GM19099 (cell line): Measurements from ENCODE around the gene CAMK1D.

Source experiments
- POLR2A ChIP-seq: IDR thresholded peaks from 3 replicates; pipeline ENCODE4 v1.6.1; 2011; ENCODE audit warnings: low read depth; ENCODE audit not compliant: insufficient read length; ENCODE audit errors: extremely low read depth

CAMK1D gene

DNA sequence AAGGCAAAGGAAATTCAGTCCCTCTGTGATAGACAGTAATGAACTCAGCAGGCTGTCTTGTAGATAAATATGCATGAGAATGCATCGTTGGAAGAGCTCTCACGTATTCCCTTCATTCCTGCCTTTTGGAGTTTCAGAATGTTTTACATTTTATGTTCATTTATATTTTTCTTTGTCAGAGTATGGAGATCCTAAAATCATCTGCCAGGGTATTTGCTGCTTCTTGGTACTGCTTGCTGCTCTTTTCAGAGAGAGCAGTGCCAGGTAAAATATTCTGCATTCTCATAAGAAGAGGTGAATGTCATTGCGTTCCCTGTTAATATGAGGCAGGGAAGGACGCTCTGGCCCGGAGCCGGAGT lies 362.0 kb downstream of the CAMK1D start:
- no peak for TF ChIP-seq POLR2A

DNA sequence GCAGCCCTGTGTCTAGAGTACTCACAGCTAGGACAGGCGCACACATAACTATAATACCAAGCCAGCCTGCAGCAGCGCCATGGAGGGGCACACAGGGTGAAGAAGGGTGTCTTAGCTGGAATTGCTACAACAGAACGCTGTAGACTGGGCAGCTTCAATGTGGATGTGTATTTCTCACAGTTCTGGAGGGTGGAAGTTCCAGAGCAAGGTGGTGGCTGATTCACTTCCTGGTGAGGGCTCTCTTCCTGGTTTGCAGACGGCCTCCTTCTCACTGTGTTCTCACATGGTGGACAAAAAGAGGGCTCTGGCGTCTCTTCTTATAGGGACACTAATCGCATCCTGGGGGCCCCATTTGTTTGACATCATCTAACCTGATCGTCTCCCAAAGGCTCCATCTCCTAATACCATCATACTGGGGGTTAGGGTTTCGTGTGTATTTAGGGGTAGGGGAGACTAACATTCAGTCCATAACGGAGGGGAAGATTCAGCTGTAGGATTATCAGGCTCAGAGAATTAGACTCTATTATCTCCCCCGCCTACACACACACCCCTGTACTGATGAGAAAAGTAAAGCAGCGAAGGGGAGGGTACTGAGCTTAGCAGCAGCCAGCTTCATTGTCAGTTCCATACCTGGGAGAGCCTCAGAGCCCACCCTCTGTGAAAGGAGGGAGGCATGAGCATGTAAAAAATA lies 363.1 kb downstream of the CAMK1D start:
- TF ChIP-seq POLR2A: no peak

DNA sequence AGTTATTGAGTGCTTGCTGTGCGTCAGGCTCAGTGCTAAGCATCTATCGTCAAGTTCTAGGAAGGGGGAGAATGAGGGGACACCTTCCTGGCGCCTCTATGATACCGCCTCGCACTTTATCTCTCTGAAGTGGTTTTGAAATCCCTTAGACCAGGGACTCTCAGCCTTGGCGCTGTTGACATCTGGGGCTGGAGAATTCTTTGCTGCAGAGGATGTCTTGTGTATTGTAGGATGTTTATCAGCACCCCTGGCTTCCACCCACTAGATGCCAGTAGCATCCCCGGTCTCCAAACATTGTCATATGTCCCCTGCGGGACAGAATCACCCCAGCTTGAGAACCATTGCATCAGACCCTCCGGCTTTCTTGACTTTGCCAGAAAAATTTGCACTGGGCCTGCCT lies 366.7 kb downstream of the CAMK1D start:
- no peak for TF ChIP-seq POLR2A

DNA sequence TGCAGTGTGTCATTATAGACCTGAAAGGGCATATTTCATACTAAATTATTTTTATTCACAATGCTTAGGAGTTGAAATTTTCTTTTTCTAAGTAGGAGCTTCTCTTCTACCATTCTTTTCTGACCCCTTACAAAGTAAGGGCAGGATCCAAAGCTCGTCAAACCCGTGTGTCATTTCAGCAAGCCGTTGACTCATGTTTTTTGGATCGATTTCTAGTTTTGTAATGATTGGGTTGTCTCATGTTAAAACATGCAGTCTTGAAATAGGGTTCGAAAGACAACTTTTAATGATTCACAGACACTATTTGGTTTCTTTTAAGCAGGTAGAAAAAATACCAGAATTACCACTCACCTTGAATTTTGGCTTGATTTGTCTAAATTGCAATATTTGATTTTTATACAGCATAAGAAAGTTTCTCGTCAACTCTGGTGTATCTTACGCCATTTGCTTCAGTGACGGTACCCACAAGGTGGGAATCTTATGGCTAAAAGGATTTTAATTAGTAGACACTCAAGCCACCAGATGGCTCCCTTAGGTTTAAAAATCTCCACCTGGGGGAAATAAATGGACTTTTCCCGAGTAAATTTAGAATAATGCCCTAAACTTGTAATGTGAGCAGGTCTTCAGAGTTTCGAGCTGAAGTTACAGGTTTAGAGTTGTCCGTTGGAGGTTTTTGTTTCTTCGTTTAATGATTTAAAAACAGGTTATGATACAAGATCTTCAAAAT lies 368.8 kb downstream of the CAMK1D start:
- no peak for TF ChIP-seq POLR2A

DNA sequence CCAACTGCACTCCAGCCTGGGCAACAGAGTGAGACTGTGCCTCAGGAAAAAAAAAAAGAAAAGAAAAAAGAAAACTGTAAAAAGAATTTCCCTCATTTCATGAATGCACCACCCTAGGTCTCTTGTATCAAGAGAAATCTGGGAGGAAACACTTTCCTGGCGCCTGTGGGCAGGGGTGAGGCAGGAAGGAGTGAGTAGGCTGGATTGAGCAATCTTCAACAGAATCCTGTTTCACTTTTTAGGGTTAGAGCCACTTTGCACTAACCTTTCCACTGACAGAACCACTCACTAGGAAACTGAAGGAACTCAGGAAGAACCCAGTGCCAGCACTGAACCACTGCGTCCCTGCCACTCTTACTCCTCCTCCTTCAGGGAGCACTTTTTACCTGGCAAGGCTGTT lies 370.0 kb downstream of the CAMK1D start:
- no peak for TF ChIP-seq POLR2A

DNA sequence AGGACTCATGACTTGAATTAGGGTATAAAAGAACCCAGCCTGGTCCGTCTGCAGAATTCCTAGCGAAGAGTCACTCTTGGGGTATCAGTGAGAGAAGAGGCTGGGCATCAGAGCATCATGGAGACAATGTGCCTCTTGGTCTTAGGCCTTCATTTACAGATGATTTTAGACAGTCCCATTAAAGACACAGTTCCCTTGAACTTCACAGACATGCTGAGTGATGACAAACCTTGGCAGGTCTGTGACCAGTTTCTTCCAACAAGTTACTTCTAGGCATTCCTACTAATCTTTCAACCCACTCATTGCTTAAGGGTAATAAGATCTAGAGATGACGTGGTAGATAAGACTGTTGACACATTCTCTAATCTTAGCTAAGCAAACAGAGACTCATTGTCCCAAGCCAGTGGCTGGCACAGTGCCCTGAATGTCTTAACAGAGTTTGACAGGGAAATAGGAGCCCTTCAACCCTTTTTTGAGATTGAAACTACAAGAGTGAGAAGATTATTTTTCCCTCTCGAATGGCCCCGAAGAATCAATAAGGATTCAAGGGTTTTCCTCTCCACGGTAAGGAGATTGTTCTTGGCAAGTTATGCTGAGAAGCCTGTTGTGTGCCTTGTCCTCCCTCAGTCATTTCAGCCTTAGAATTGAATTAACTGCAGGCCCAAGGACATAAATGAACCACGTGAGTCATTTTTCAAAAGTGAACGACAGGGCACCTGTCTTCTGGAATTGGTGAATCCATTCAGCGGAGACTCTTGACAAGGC lies 371.1 kb downstream of the CAMK1D start:
- TF ChIP-seq POLR2A: no peak

DNA sequence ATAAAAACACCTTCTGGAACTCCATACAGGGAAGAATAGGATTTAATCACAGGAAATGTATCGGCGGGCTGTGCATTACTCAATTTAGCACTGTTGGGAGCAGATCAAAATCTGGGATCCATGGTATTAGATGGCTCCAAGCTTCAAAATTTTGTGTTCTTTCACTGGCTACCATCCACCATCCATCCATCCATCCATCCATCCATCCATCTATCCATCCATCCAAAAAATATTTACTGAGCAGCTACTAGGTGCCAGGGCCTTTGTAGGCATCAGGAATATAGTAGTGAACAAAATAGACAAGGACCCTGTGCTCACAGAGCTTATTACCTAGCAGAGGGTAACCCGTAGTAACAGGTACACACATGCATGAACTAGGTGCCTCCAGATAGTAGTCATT lies 372.0 kb downstream of the CAMK1D start:
- no peak for TF ChIP-seq POLR2A

DNA sequence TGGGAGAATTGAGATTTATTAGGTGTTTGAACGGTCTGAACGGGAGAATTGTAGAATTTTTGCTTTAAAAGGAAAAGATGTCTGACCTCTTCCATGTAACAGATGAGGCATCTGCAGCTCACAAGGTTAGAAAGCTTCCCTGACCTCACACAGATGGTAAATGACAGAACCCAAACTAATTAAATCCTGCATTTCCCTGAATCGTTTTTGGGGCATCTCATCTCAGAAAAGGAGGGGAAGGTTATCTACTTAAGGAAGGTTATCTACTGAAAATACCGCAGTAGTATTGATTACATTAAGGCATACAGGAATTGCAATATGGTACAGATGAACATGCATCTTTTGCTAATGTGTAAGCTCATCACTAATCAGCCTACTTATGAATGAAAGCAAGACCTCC lies 373.9 kb downstream of the CAMK1D start:
- TF ChIP-seq POLR2A: no peak

DNA sequence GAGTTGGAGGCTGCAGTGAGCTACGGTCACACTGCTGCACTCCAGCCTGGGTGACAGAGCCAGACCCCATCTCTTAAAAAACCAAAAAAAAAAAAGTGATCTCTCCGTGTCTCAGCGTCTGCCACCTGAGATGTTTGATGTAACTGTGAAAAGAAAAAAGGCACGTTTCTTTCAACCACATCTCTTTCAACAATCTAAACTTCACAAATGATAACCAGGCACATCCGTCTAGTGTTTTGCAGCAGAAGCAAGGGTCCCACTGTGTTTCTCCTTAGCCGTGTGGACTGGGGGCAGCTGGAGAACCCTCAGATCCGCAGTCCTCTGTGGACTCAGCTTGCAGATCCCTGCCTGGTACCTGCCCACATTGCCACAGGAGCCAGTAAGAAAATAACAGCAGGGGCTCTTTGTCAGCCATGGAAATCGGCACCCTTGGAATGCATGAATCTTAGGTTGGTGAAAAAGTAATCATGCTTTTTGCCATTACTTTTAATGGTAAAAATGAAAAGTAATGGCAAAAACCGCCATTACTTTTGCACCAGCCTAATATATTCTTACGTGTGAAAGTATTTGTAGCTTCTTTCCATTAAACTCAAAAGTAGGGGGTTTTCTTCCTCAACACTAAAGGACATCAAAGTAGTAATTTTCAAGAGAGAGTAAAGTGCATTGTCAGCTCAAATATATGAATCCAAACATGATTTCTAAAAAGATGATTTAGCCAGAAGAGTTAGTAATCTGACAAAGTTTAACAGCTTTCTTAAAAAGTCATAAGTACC lies 375.6 kb downstream of the CAMK1D start:
- TF ChIP-seq POLR2A: no peak

DNA sequence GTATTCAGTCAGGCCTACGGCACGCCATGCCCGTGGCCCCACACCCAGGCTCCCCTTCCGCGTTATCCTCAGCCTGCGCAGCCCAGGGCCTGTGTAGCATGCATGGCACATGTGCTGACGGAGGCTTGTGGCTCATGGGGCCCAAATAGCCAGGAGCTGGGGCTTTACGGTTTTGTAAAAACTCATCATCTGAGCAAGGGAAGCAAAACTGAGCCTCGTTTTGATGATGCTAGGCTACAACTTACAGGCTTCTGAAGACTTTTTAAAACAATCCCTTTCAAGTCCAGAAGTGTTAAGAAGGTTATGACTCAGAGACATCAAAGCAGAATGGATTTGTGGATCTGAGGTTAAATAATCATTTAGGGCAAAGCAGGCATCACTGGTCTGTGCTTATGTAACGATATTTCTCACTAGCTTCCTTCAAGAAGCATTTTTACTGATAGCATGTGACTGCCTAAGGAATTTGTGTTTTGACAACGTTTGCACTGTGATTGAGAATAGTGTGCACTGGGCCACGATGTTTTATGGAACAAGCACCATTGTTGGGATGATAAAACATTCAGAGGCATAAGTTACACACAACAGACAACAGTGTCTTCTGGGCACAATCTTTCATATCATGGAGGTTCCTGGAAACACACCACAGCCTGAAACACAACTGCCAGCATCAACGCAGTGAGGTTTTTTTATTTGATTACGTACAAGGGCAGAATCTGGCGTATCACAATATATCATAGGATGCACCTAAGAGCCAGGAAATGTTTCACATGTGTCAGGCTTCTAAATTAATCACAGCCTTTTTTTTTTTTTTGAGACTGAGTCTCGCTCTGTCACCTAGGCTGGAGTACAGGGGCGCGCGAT lies 377.9 kb downstream of the CAMK1D start:
- TF ChIP-seq POLR2A: no peak

DNA sequence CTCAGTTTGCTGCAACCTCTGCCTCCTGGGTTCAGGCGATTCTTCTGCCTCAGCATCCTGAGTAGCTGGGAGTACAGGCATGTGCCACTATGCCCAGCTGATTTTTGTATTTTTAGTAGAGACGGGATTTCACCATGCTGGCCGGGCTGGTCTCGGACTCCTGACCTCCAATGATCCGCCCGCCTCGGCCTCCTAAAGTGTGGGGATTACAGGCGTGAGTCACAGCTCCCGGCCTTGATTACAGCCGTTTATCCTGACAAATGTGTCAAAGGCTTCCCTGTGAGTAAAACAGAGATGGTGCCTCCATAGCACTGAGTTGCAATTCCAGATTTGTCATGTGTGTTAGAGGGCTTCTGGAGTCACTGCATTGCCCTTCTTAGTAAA lies 378.5 kb downstream of the CAMK1D start:
- TF ChIP-seq POLR2A: no peak

DNA sequence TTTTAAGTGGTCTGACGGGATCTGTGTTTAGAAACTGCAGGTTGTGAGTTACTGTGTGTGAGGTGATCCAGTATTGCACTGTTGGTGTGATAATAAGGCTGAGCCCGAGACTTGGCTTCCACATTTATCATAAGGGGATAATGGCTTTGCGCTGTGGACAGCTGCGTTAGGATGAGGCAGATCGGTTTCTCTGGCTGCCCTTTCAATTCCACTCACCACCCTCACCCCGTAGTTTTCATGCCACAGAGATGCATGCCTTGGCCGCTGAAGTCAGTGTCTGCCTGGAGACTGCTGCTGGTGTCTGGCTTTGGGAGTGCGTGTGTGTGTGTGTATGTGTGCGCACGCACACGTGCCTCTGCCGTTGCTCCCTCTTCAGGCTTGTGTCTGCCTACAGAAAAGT lies 379.1 kb downstream of the CAMK1D start:
- TF ChIP-seq POLR2A: no peak

DNA sequence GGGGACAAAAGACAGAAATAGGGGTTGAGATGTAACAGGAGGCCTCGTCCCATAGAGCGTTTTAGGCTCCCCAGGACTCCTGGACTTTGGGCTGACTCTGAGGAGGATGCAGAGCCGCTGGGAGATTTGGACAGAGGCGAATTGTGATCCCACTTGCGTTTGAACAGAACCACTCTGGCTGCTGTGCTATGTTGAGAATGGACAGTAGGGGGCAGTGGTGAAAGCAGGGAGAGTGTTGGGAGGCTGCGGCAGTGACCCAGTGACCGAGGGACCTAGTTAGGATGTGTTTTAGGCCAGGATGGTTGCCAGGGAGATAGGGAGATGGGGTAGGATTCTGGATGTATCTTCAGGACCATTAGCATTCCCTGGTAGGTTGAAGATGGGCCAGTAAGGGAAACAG lies 380.5 kb downstream of the CAMK1D start:
- no peak for TF ChIP-seq POLR2A

DNA sequence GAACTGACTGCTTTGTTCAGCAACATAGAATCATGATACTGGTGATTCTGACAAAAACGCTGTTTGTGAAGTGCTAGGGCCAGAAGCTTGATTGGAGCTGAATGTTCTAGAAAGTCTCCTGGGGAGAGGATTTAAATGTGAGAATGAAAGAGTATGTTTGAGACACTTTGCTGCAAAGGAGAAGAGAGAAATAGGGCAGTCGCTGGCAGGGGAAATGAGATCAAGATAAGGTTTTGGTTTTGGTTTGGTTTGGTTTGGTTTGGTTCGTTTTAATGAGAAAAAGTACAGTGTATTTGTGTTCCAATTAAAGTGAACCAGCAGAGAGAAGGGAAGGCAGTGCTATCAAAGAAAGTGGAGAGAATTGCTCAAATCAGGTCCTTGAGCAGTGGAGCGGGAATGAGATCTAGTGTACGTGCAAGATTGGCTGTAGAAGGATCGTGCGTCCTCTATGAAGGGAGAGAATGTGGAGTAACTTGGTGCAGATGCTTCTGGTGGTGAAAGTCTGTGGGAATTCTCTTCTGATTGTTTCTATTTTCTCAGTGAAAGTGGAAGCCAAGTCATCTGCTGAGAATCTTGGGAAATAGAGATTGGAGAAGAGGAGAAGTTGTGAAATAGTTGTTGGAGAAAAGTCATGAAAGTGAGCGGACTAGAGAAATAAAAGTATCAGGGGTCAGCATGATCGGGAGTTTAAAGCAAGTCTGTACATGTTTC lies 381.6 kb downstream of the CAMK1D start:
- no peak for TF ChIP-seq POLR2A
